ENCODE measurements around the gene NBEA. TPM values are rescaled to one million over a fixed set of nuclear protein-coding genes. Genes with fewer than 3 reads are reported as not detected.
A peak's percentile ranks its signal among the peaks of the same experiment; 100 is the strongest.

Gene NBEA
- total RNA-seq, 1 experiment from 2014 or later: 0.54 TPM

DNA sequence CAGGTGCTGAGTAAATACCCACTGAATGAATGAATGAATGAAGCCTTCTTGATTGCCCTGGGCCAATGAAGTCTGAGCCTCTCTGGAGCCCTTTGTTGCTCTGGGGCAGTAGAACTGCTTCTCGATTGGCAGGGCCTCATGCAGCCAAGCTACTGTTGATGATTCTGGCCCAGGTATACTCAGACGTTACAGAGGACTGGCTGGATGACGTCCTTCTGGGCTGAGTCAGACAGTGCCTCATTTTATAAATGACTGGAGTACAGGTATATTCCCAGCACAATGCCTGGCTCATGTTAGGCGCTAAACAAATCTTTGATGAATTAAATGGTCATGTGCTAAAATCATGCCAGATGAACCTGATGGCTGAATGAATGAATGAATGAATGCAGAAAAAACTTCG lies 778.2 kb downstream of the NBEA start:
- H3K27ac Mint-ChIP-seq (ENCODE audit: unreplicated experiment): no peak overlapping the region
- POLR2A ChIA-PET: no interaction called here
- H3K36me3 Mint-ChIP-seq (ENCODE audit: insufficient read depth, unreplicated experiment): no peaks in the 10 kb centered on the region
- Histone ChIP-seq H3K27me3 (replicated peaks; ENCODE audit: control insufficient read depth, insufficient read depth, low read length) (no peaks in the 10 kb centered on the region), H3K4me3 (ENCODE audit: low read depth, low read length) (no peak overlapping the region), H3K4me1 (no peaks in the 10 kb centered on the region), H3K36me3 (ENCODE audit: control insufficient read depth, insufficient read depth, low read length) (no peaks in the 10 kb centered on the region), H3K9me3 (no peaks in the 10 kb centered on the region)
- no peaks in the 10 kb centered on the region for H3K9me3 Mint-ChIP-seq (ENCODE audit: unreplicated experiment)
- no TSS peak for BruUV-seq (replicated peaks)
- H3K27me3 Mint-ChIP-seq (ENCODE audit: insufficient read depth, unreplicated experiment): peaks cover 9% of the 10 kb centered on the region
- DNase-seq: no peak
- TF ChIP-seq, protein P1, sequence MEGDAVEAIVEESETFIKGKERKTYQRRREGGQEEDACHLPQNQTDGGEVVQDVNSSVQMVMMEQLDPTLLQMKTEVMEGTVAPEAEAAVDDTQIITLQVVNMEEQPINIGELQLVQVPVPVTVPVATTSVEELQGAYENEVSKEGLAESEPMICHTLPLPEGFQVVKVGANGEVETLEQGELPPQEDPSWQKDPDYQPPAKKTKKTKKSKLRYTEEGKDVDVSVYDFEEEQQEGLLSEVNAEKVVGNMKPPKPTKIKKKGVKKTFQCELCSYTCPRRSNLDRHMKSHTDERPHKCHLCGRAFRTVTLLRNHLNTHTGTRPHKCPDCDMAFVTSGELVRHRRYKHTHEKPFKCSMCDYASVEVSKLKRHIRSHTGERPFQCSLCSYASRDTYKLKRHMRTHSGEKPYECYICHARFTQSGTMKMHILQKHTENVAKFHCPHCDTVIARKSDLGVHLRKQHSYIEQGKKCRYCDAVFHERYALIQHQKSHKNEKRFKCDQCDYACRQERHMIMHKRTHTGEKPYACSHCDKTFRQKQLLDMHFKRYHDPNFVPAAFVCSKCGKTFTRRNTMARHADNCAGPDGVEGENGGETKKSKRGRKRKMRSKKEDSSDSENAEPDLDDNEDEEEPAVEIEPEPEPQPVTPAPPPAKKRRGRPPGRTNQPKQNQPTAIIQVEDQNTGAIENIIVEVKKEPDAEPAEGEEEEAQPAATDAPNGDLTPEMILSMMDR (IDR thresholded peaks at IDR 0.05; ENCODE audit: insufficient read depth in 1 of 2, low read depth in 1 of 2, low read length in 1 of 2, severe bottlenecking in 1 of 2, unreplicated experiment in 1 of 2): no peak
- CTCF ChIA-PET: no interaction called here
- no peak overlapping the region for H3K4me3 Mint-ChIP-seq (ENCODE audit: unreplicated experiment)
- peaks cover 4% of the 10 kb centered on the region for H3K4me1 Mint-ChIP-seq (ENCODE audit: low read depth, unreplicated experiment)
- intact Hi-C loops (cut with micrococcal nuclease; ENCODE audit: unreplicated experiment): loop anchor here (10.0 kb wide), 1 partner anchor 505 kb away; no protein-coding TSS in a partner anchor

DNA sequence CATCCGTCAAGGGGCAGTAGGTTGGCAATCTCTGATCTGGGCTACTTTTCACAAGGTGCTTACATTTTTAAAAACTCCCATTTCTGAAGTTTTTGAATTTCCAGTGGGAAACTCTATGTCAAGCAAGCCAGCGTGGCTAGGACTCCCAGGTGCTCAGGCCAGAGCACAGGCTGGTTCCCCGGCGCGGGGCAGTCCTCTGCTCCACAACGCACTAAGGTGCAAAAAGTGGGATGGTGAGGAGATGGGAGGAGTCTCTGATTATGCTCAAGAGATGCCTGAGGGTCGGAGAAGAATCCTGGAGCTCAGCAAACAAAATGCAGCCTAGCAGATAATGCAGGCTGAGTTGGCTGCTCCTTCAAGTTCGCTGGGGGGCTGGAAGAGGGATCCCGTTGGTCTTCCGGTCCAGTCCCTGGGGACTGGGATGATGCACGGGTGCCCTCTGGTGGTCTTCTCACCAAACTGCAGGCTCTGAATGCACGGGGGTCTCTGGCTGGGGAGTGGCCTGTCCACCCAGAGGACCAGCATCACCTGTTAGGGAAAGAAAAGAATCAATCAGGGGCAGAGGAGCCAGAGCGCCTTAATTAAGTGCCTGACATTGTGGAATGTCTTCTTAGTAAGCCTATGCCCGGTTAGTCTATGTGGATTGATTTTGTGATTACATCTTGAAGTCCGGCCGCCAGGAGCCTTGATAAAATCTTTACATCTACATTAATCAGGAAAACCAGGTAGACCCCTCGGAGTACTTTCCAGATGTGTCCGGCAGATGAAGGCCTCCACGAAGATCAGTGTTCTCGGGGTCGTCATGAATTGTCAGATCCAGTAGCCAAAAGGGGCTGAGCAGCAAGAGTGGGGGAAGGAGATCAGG lies 778.9 kb downstream of the NBEA start:
- Mint-ChIP-seq H3K4me1 (ENCODE audit: low read depth, unreplicated experiment) (peaks cover 2% of the 10 kb centered on the region), H3K27ac (ENCODE audit: unreplicated experiment) (no peak overlapping the region), H3K4me3 (ENCODE audit: unreplicated experiment) (no peak overlapping the region), H3K27me3 (ENCODE audit: insufficient read depth, unreplicated experiment) (peaks cover 14% of the 10 kb centered on the region), H3K9me3 (ENCODE audit: unreplicated experiment) (no peaks in the 10 kb centered on the region), H3K36me3 (ENCODE audit: insufficient read depth, unreplicated experiment) (no peaks in the 10 kb centered on the region)
- BruUV-seq (replicated peaks): no TSS peak
- Histone ChIP-seq H3K9me3 (no peaks in the 10 kb centered on the region), H3K27me3 (replicated peaks; ENCODE audit: control insufficient read depth, insufficient read depth, low read length) (no peaks in the 10 kb centered on the region), H3K4me3 (ENCODE audit: low read depth, low read length) (no peak overlapping the region), H3K4me1 (no peaks in the 10 kb centered on the region), H3K36me3 (ENCODE audit: control insufficient read depth, insufficient read depth, low read length) (no peaks in the 10 kb centered on the region)
- intact Hi-C loops (cut with micrococcal nuclease; ENCODE audit: unreplicated experiment): loop anchor here (1.0 to 10.0 kb wide), 3 partner anchors 68 to 506 kb away; no protein-coding TSS in a partner anchor
- POLR2A ChIA-PET: no interaction called here
- peak; percentile 61 to 77 for DNase-seq
- TF ChIP-seq, protein P1 (IDR thresholded peaks at IDR 0.05; ENCODE audit: insufficient read depth in 1 of 2, low read depth in 1 of 2, low read length in 1 of 2, severe bottlenecking in 1 of 2, unreplicated experiment in 1 of 2): peak; percentile 95 to 98
- CTCF ChIA-PET: interaction anchor here (0.8 kb wide), 1 partner anchor 68 kb away, joined by 3 read pairs; no protein-coding TSS in a partner anchor
